ENCODE measurements around the gene DBNDD1. TPM values are rescaled to one million over a fixed set of nuclear protein-coding genes. Genes with fewer than 3 reads are reported as not detected.
A peak's percentile ranks its signal among the peaks of the same experiment; 100 is the strongest.

The DBNDD1 gene
- total and polyA plus RNA-seq, 2 donors (not counting 1 experiment from before 2014, with no cell fraction given) = 3.1 to 72.1 TPM

- Histone ChIP-seq H3K4me2 (replicated peaks; ENCODE audit: low read depth, low read length, poor library complexity, severe bottlenecking) (no peak overlapping the region), H3K27me3 (replicated peaks in 1 of 4; ENCODE audit: control extremely low read depth in 1 of 4, control insufficient read depth in 3 of 4, insufficient read depth in 4 of 4, low read length in 3 of 4) (no peaks in the 10 kb centered on the region), H3K36me3 (replicated peaks in 1 of 2; ENCODE audit: control extremely low read depth in 1 of 2, control insufficient read depth in 1 of 2, extremely low read depth in 1 of 2, insufficient read depth in 2 of 2, low read length in 1 of 2) (peaks cover 0 to 19% of the 10 kb centered on the region in 2 experiments), H2AFZ (ENCODE audit: insufficient read depth, low read depth, low read length, poor library complexity, severe bottlenecking) (no peak overlapping the region), H3K9me3 (ENCODE audit: control extremely low read depth in 1 of 3, control insufficient read depth in 2 of 3, insufficient read depth in 1 of 3, low read length in 2 of 3) (peaks cover 0 to 4% (median 0%) of the 10 kb centered on the region in 3 donors), H3K79me2 (ENCODE audit: control insufficient read depth, insufficient read depth, low read length) (peaks cover 89% of the 10 kb centered on the region), H3K9ac (ENCODE audit: low read length) (no peak overlapping the region), H3K4me3 (ENCODE audit: control extremely low read depth in 1 of 5, extremely low read depth in 1 of 5, insufficient read depth in 1 of 5, low read depth in 2 of 5, low read length in 4 of 5) (no peak overlapping the region), H3K27ac (ENCODE audit: low read length in 2 of 2) (no peak overlapping the region), H3K4me1 (ENCODE audit: control insufficient read depth in 2 of 2, insufficient read depth in 2 of 2, low read length in 2 of 2) (peaks cover 28 to 40% of the 10 kb centered on the region in 2 donors), H4K20me1 (ENCODE audit: control insufficient read depth, insufficient read depth, low read length, poor library complexity, severe bottlenecking) (peaks cover 35% of the 10 kb centered on the region)
- no peaks in the 10 kb centered on the region for H3K27me3 Mint-ChIP-seq
- no peak for TF ChIP-seq EZH2 (IDR thresholded peaks at IDR 0.05; ENCODE audit: borderline replicate concordance, insufficient read depth, low read depth, low read length, poor library complexity, severe bottlenecking)
- no peak for TF ChIP-seq CTCF (IDR thresholded peaks at IDR 0.05)
- peaks cover 40% of the 10 kb centered on the region for H3K4me1 Mint-ChIP-seq
- WGBS (ENCODE audit: insufficient coverage) = 50% methylated on average over 1 of the region's 2 CpGs
- peak overlapping the region; percentile 48 for H3K4me3 Mint-ChIP-seq
- POLR2A ChIA-PET = no interaction called here
- DNase-seq = no peak
- no peak overlapping the region for H3K27ac Mint-ChIP-seq
- ATAC-seq (ENCODE audit: low read depth) = no peak
- CTCF ChIA-PET = interaction anchor here (0.7 to 1.4 kb wide), 4 partner anchors 27 to 65 kb away, joined by 3 to 5 read pairs (median 4); partner anchors contain the start of gene DEF8
- intact Hi-C loops (cut with micrococcal nuclease) = loop anchor here (5.0 kb wide), 1 partner anchor 32 kb away; no protein-coding TSS in a partner anchor
- H3K9me3 Mint-ChIP-seq (ENCODE audit: insufficient read depth) = no peaks in the 10 kb centered on the region
Observed at GRCh38 chr16:89974870-89975269, 44.4 kb downstream of the DBNDD1 start.

- no peaks in the 10 kb centered on the region for H3K9me3 Mint-ChIP-seq (ENCODE audit: insufficient read depth)
- Histone ChIP-seq H3K9me3 (ENCODE audit: control extremely low read depth in 1 of 3, control insufficient read depth in 2 of 3, insufficient read depth in 1 of 3, low read length in 2 of 3) (peaks cover 0 to 4% (median 0%) of the 10 kb centered on the region in 3 donors), H3K27ac (ENCODE audit: low read length in 2 of 2) (no peak overlapping the region), H3K36me3 (replicated peaks in 1 of 2; ENCODE audit: control extremely low read depth in 1 of 2, control insufficient read depth in 1 of 2, extremely low read depth in 1 of 2, insufficient read depth in 2 of 2, low read length in 1 of 2) (peaks cover 0 to 16% of the 10 kb centered on the region in 2 experiments), H3K4me2 (replicated peaks; ENCODE audit: low read depth, low read length, poor library complexity, severe bottlenecking) (peak overlapping the region; percentile 98), H3K4me3 (ENCODE audit: control extremely low read depth in 1 of 5, extremely low read depth in 1 of 5, insufficient read depth in 1 of 5, low read depth in 2 of 5, low read length in 4 of 5) (peak overlapping the region in 3 of 5 experiments; percentile 82 to 97 (median 91)), H3K27me3 (replicated peaks in 1 of 4; ENCODE audit: control extremely low read depth in 1 of 4, control insufficient read depth in 3 of 4, insufficient read depth in 4 of 4, low read length in 3 of 4) (no peaks in the 10 kb centered on the region), H3K4me1 (ENCODE audit: control insufficient read depth in 2 of 2, insufficient read depth in 2 of 2, low read length in 2 of 2) (peaks cover 30 to 42% of the 10 kb centered on the region in 2 donors), H3K79me2 (ENCODE audit: control insufficient read depth, insufficient read depth, low read length) (peaks cover 79% of the 10 kb centered on the region), H3K9ac (ENCODE audit: low read length) (peak overlapping the region; percentile 97), H2AFZ (ENCODE audit: insufficient read depth, low read depth, low read length, poor library complexity, severe bottlenecking) (no peak overlapping the region), H4K20me1 (ENCODE audit: control insufficient read depth, insufficient read depth, low read length, poor library complexity, severe bottlenecking) (peaks cover 25% of the 10 kb centered on the region)
- POLR2A ChIA-PET = interaction anchor here (0.7 kb wide), 1 partner anchor 149 kb away, joined by 5 read pairs; no protein-coding TSS in a partner anchor
- DNase-seq (no peak), ATAC-seq (ENCODE audit: low read depth) (no peak)
- peaks cover 42% of the 10 kb centered on the region for H3K4me1 Mint-ChIP-seq
- H3K27ac Mint-ChIP-seq = peak overlapping the region; percentile 61
- 72% methylated on average over 8 of the region's 13 CpGs for WGBS (ENCODE audit: insufficient coverage)
- CTCF ChIA-PET = interaction anchor here (0.6 to 1.6 kb wide), 5 partner anchors 24 to 101 kb away, joined by 3 to 5 read pairs (median 3); partner anchors contain the start of genes TCF25 and TUBB3
- H3K27me3 Mint-ChIP-seq = no peaks in the 10 kb centered on the region
- no peak for TF ChIP-seq EZH2 (IDR thresholded peaks at IDR 0.05; ENCODE audit: borderline replicate concordance, insufficient read depth, low read depth, low read length, poor library complexity, severe bottlenecking)
- TF ChIP-seq CTCF (IDR thresholded peaks at IDR 0.05) = no peak
- intact Hi-C loops (cut with micrococcal nuclease) = loop anchor here (2.0 to 5.0 kb wide), 3 partner anchors 17 to 55 kb away; partner anchors contain the start of gene MC1R
- peak overlapping the region; percentile 68 for H3K4me3 Mint-ChIP-seq
Observed at GRCh38 chr16:89973654-89974335, 45.5 kb downstream of the DBNDD1 start.
